Liver (tissue), 3 donors: Measurements from ENCODE around the gene HSPB9.

Experiments
- ATF3 ChIP-seq: IDR thresholded peaks from 2 replicates; pipeline ENCODE4 v1.6.1; 2016; ENCODE audit warnings: antibody characterized with exemption
- CTCF ChIP-seq: fragments of 150-350 bp; IDR thresholded peaks from 2 replicates; pipeline ENCODE4 v1.5.1; 2017; ENCODE audit warnings: improper control_type of control experiment, low read depth, low read length; ENCODE audit not compliant: missing input control
- FOXA2 ChIP-seq: IDR thresholded peaks from 2 replicates; pipeline ENCODE4 v1.6.1; 2016; ENCODE audit warnings: antibody characterized with exemption
- GABPA ChIP-seq, 2 donors: IDR thresholded peaks in 1 of 2; conservative IDR thresholded peaks in 1 of 2; 2 replicates each; pipeline ENCODE4 v1.6.1; 2016; ENCODE audit warnings: antibody characterized with exemption in 2 of 2, mild to moderate bottlenecking in 1 of 2, moderate library complexity in 1 of 2
- HNF4A ChIP-seq, 2 donors: conservative IDR thresholded peaks; 2 replicates each; pipeline ENCODE4 v1.6.1; 2016; ENCODE audit warnings: antibody characterized with exemption in 2 of 2, mild to moderate bottlenecking in 2 of 2
- JUND ChIP-seq, 2 donors: IDR thresholded peaks; 2 replicates each; pipeline ENCODE4 v1.6.1; 2016; ENCODE audit warnings: antibody characterized with exemption in 2 of 2
- MAX ChIP-seq: IDR thresholded peaks from 2 replicates; pipeline ENCODE4 v1.6.1; 2016; ENCODE audit warnings: antibody characterized with exemption
- RAD21 ChIP-seq, 2 donors: IDR thresholded peaks; 2 replicates each; pipeline ENCODE4 v1.6.1; 2016; ENCODE audit warnings: antibody characterized with exemption in 2 of 2, mild to moderate bottlenecking in 2 of 2
- TAF1 ChIP-seq: conservative IDR thresholded peaks from 2 replicates; pipeline ENCODE4 v1.6.1; 2016; ENCODE audit warnings: antibody characterized with exemption, mild to moderate bottlenecking
- donor health status: healthy.
- donor health status: healthy.

- no peak for TF ChIP-seq MAX
- TF ChIP-seq CTCF = no peak
- no peak for TF ChIP-seq HNF4A (conservative IDR thresholded peaks at IDR 0.05)
- TF ChIP-seq RAD21 (IDR thresholded peaks at IDR 0.05) = no peak
- no peak for TF ChIP-seq JUND (IDR thresholded peaks at IDR 0.05)
- TF ChIP-seq ATF3 = no peak
- no peak for TF ChIP-seq FOXA2
- TF ChIP-seq TAF1 = no peak
- no peak for TF ChIP-seq GABPA (IDR thresholded peaks at IDR 0.05 in 1 of 2, conservative IDR thresholded peaks at IDR 0.05 in 1 of 2)
These were observed 23.7 kb upstream of the HSPB9 start for GRCh38 chr17:42098730-42099399.
